ENCODE measurements around the gene CNTN1. TPM values are rescaled to one million over a fixed set of nuclear protein-coding genes. Genes with fewer than 3 reads are reported as not detected.
"Not testable (repeated sequence)": the region's sequence is repeated elsewhere in the genome, so short reads cannot be mapped to it uniquely, and the experiment has no call there.

The CNTN1 gene
- total RNA-seq, 2 experiments from 2014 or later = not detected

DNA sequence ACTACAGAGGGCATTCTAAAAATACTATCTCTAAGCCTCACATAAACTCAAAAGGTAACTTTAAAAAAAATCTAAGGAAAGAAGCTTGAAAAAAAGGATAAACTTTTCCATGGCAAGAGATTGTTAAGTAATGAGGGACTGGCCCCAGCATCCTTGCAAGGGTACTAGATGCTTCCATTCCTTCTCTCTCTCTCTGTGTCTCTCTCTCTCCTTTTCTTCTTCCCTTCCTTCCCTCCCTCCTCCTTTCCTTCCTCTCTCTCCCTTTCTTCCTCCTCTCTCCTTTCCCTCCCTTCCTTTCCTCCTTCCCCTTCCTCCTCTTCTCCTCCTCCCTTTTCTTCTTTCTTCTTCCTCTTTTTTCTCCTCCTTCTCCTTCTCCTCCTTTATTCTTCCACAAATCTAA, 23.8 kb downstream of the CNTN1 start:
- intact Hi-C loops (cut with micrococcal nuclease) = no loop called here

DNA sequence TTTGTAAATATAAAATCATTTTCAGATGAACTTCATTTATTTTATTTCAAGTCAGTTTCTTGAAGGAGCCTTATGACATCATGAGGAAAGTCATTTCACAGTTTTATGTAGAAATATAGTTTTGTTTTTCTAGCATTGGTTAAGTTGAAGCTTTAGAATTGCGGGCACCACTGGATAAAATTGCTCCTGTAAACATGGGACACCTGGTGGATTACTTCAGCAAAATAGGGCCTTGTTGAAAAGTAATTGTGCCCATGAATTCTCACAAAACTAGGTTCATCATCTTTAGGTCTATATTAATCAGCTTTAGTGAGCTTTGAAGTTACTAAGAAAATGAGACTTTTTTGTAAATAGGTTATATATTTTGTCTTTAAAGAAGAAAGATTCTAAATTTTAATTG, 25.3 kb downstream of the CNTN1 start:
- intact Hi-C loops (cut with micrococcal nuclease) = no loop called here
- Mint-ChIP-seq H3K27me3 (ENCODE audit: low read depth) (no peaks in the 10 kb centered on the region), H3K9me3 (peaks cover 1% of the 10 kb centered on the region), H3K27ac (no peak overlapping the region), H3K4me1 (ENCODE audit: low read depth) (no peaks in the 10 kb centered on the region), H3K36me3 (ENCODE audit: low read depth) (no peaks in the 10 kb centered on the region), H3K4me3 (no peak overlapping the region)
- CTCF ChIA-PET = no interaction called here
- no peak for DNase-seq

More for the DNA sequence above, 23.8 kb downstream of the CNTN1 start:
- Mint-ChIP-seq H3K36me3 (ENCODE audit: low read depth) (no peaks in the 10 kb centered on the region), H3K4me3 (no peak overlapping the region), H3K27ac (no peak overlapping the region), H3K9me3 (peaks cover 1% of the 10 kb centered on the region), H3K27me3 (ENCODE audit: low read depth) (no peaks in the 10 kb centered on the region), H3K4me1 (ENCODE audit: low read depth) (no peaks in the 10 kb centered on the region)
- no peak for DNase-seq
- CTCF ChIA-PET = no interaction called here

DNA sequence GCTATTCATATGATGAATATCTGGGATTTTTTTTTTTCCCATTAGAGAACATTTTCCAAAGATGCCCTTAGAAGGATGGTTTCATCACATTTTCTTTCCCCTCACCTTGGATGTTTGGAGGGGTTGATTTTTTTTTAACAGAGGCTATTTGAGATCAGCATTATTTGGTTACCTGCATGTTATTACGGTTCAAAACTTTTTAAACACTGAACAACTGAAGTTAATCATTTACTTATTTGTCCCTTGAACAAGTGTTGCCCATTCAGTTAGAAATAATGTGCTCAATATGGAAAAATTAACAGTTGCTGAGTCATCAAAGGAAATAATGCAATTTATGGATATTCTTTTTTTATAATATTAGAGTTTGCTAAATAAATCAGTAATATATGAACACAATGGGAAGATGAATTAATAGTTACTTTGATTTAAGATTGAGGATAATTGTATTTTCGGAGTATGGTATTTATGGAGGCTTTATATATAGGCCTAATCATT, 26.7 kb downstream of the CNTN1 start:
- Mint-ChIP-seq H3K4me1 (ENCODE audit: low read depth) (no peaks in the 10 kb centered on the region), H3K9me3 (peaks cover 1% of the 10 kb centered on the region), H3K4me3 (no peak overlapping the region), H3K27ac (no peak overlapping the region), H3K27me3 (ENCODE audit: low read depth) (no peaks in the 10 kb centered on the region), H3K36me3 (ENCODE audit: low read depth) (no peaks in the 10 kb centered on the region)
- no peak for DNase-seq
- intact Hi-C loops (cut with micrococcal nuclease) = no loop called here
- CTCF ChIA-PET = no interaction called here

DNA sequence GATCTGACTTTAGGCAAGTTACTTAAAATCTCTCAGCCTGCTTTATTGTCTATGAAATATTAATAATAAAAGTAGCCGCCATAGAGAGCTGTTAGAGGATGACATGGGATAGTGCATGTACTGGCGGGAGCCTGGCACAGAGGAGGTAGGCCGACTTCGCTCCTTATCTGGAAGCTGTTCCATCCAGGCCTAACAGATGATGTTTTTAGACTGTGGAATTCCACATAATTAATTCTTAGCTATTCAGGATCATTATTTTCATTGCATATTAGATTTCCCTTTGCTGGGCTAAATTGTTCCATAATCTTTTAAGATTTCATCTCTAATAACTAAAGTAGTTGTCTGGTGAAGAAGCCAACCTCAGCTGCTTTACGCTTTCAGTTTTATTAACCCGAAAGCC, 30.8 kb downstream of the CNTN1 start:
- H3K4me3 Mint-ChIP-seq = no peak overlapping the region
- H3K27ac Mint-ChIP-seq = no peak overlapping the region
- H3K4me1 Mint-ChIP-seq (ENCODE audit: low read depth) = no peaks in the 10 kb centered on the region
- no peak for DNase-seq
- H3K36me3 Mint-ChIP-seq (ENCODE audit: low read depth) = no peaks in the 10 kb centered on the region
- intact Hi-C loops (cut with micrococcal nuclease) = no loop called here
- CTCF ChIA-PET = no interaction called here
- no peaks in the 10 kb centered on the region for H3K27me3 Mint-ChIP-seq (ENCODE audit: low read depth)
- H3K9me3 Mint-ChIP-seq = peaks cover 1% of the 10 kb centered on the region

DNA sequence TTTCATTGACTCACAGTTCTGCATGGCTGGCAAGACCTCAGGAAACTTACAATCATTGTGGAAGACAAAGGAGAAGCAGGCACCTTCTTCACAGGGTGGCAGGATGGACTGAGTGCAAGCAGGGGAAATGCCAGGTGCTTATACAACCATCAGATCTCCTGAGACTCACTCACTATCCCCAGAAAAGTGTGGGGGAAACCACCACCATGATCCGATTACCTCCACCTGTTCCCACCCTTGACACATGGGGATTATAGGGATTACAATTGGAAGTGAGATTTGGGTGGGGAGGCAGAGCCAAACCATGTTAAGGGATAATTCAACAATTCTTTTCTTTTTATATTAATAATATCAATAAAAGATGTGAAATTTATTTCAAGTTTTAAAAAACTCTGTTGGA, 34.1 kb downstream of the CNTN1 start:
- CTCF ChIA-PET = no interaction called here
- H3K4me3 Mint-ChIP-seq = no peak overlapping the region
- intact Hi-C loops (cut with micrococcal nuclease) = no loop called here

DNA sequence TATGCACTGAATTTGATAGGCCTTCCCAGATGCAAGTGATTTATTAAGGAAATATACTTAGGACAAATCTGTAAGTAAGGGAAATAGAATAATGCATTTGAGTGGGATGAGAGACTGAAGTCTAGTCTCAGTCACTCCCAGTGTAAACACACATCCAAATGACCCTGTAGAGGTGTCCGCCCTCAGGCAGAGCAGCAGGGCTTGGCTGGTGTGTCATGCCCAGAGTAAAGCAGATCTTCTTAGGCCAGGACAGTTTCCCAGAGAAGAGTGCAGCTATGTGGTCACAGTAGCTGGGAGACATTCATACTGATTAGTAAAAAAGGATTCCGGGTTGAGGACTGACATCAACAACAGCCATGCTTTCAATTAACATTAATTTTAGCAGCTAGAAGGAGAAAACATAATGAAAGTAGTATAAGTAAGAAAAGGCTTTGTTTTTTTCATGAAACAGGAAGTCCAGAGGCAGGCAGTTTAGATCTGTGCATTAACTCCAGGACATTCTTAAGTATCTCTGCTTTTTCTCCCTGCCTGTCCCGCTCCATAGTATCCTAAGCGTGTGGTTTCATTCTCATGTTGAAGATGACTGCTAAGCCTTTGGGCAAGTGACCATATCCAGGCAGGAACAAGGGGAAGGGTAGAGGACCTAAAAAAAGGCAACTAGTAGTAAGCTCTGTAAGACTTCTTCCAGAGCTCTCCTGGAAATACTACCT, 35.7 kb downstream of the CNTN1 start:
- Mint-ChIP-seq H3K36me3 (ENCODE audit: low read depth) (no peaks in the 10 kb centered on the region), H3K27me3 (ENCODE audit: low read depth) (no peaks in the 10 kb centered on the region), H3K27ac (no peak overlapping the region), H3K4me3 (no peak overlapping the region), H3K9me3 (no peaks in the 10 kb centered on the region), H3K4me1 (ENCODE audit: low read depth) (no peaks in the 10 kb centered on the region)
- intact Hi-C loops (cut with micrococcal nuclease) = no loop called here
- CTCF ChIA-PET = interaction anchor here (0.6 kb wide), 1 partner anchor 394 kb away, joined by 3 read pairs; no protein-coding TSS in a partner anchor
- no peak for DNase-seq

More for the DNA sequence above, 34.1 kb downstream of the CNTN1 start:
- Mint-ChIP-seq H3K36me3 (ENCODE audit: low read depth) (no peaks in the 10 kb centered on the region), H3K9me3 (no peaks in the 10 kb centered on the region), H3K27ac (no peak overlapping the region), H3K4me1 (ENCODE audit: low read depth) (no peaks in the 10 kb centered on the region), H3K27me3 (ENCODE audit: low read depth) (no peaks in the 10 kb centered on the region)
- no peak for DNase-seq

DNA sequence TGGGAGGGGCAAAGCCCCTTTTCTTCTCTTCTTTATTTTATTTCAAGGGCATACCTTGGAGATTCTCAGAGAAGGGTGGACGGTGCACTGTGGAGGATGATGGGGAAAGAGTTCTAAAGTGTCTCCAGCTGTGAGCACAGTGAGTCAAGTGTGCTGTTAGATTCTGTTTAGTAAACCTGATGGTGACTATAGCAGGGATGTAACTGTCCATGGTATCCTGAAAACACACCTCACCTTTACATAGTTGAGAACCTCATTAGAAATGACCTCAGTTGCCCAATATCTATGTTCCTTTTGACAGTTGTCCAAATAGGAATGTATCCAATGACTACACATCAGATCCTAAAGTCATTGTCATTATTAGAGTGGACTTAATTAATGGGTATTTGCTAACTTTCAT, 38.0 kb downstream of the CNTN1 start:
- CTCF ChIA-PET = no interaction called here
- Mint-ChIP-seq H3K27ac (no peak overlapping the region), H3K4me3 (no peak overlapping the region), H3K9me3 (no peaks in the 10 kb centered on the region), H3K36me3 (ENCODE audit: low read depth) (no peaks in the 10 kb centered on the region), H3K27me3 (ENCODE audit: low read depth) (no peaks in the 10 kb centered on the region), H3K4me1 (ENCODE audit: low read depth) (no peaks in the 10 kb centered on the region)
- intact Hi-C loops (cut with micrococcal nuclease) = no loop called here
- no peak for DNase-seq

DNA sequence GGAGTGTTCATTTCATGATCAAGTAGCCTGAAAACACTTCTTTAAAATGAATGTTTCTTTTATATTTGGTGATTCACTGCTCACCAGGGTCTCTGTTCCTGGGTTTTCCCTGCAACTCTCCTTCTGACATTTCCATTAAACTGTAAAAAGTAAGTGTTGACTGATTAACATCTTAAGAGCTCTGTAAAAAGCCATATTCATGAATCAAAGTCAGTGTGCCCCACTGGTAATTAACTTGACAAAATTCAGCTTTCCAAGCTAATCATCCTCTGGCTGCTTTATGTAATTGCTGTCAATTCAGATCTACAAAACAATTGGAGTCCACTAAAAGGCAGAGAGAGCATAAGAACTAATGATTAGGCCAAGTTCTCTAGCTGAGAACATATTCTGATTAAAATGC, 41.6 kb downstream of the CNTN1 start:
- Mint-ChIP-seq H3K27ac (no peak overlapping the region), H3K9me3 (no peaks in the 10 kb centered on the region), H3K27me3 (ENCODE audit: low read depth) (no peaks in the 10 kb centered on the region), H3K36me3 (ENCODE audit: low read depth) (no peaks in the 10 kb centered on the region), H3K4me3 (no peak overlapping the region), H3K4me1 (ENCODE audit: low read depth) (no peaks in the 10 kb centered on the region)
- DNase-seq = no peak
- CTCF ChIA-PET = no interaction called here
- intact Hi-C loops (cut with micrococcal nuclease) = no loop called here

DNA sequence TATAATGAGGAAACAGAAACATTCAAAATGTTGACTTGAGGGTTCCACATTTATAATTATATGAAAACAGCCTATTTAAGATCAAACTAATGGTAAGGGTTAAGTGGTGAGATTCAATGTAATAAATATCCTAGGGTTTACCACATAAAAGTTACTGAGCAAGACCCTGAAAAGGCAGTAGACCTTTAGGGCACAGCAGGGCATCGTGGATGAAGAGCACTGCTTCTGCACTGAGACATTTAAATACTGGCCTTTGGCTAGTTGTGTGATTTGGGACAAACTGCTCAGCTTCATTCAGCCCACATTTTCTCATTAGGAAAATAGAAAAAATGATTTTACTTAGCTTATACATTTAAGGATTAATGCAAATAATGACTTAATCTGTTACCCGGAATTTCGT, 42.0 kb downstream of the CNTN1 start:
- no peaks in the 10 kb centered on the region for H3K27me3 Mint-ChIP-seq (ENCODE audit: low read depth)
- no peak overlapping the region for H3K27ac Mint-ChIP-seq
- H3K4me3 Mint-ChIP-seq = no peak overlapping the region
- H3K4me1 Mint-ChIP-seq (ENCODE audit: low read depth) = no peaks in the 10 kb centered on the region
- DNase-seq = no peak
- CTCF ChIA-PET = no interaction called here
- intact Hi-C loops (cut with micrococcal nuclease) = no loop called here
- no peaks in the 10 kb centered on the region for H3K36me3 Mint-ChIP-seq (ENCODE audit: low read depth)
- H3K9me3 Mint-ChIP-seq = no peaks in the 10 kb centered on the region

DNA sequence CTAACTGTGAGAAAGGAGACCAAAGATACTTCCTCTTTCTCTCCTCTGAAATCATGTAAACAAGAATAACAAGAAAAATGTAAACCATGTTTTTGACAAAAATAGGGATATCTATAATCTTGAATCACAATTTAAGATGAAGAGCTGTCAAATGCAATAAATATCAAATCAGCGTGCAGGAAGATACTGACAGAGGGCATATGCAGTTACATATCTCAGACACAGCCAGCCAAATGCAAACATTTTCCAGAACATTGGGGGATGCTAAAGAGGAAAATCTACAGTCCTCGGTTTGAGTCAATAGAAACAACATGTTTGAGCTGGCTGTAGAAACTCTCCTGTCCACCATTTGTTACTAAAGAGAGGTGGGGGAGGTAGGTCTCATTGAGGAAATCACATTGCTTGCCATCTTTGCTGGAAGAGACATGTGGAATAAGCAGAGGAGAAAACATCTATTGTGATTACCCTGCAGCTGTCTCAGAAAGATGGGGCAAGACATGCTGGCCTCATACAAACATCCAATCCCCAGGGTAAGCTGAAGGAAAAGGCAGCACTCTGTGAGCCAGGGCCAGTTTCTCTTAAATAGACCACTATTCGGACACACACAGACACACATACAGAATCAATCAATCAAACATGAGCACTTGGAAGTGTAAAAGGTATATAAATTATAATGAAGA, 43.5 kb downstream of the CNTN1 start:
- H3K4me3 Mint-ChIP-seq = no peak overlapping the region
- CTCF ChIA-PET = no interaction called here
- H3K9me3 Mint-ChIP-seq = peaks cover 4% of the 10 kb centered on the region
- intact Hi-C loops (cut with micrococcal nuclease) = no loop called here
- H3K27me3 Mint-ChIP-seq (ENCODE audit: low read depth) = no peaks in the 10 kb centered on the region
- H3K4me1 Mint-ChIP-seq (ENCODE audit: low read depth) = no peaks in the 10 kb centered on the region
- no peaks in the 10 kb centered on the region for H3K36me3 Mint-ChIP-seq (ENCODE audit: low read depth)
- no peak for DNase-seq
- H3K27ac Mint-ChIP-seq = no peak overlapping the region

DNA sequence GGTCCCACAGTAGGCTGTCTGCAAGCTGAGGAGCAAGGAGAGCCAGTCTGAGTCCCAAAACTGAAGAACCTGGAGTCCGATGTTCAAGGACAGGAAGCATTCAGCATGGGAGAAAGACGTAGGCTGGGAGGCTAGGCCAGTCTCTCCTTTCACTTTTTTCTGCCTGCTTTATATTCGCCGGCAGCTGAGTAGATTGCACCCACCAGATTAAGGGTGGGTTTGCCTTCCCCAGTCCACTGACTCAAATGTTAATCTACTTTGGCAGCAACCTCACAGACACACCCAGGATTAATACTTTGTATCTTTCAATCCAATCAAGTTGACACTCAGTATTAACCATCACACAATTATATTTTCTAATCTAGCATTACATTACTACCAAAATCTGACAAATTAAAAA, 45.2 kb downstream of the CNTN1 start:
- intact Hi-C loops (cut with micrococcal nuclease); H3K9me3 Mint-ChIP-seq; DNase-seq; CTCF ChIA-PET; H3K4me3 Mint-ChIP-seq; H3K27me3 Mint-ChIP-seq (ENCODE audit: low read depth); H3K36me3 Mint-ChIP-seq (ENCODE audit: low read depth); H3K27ac Mint-ChIP-seq; H3K4me1 Mint-ChIP-seq (ENCODE audit: low read depth): not testable (repeated sequence)

DNA sequence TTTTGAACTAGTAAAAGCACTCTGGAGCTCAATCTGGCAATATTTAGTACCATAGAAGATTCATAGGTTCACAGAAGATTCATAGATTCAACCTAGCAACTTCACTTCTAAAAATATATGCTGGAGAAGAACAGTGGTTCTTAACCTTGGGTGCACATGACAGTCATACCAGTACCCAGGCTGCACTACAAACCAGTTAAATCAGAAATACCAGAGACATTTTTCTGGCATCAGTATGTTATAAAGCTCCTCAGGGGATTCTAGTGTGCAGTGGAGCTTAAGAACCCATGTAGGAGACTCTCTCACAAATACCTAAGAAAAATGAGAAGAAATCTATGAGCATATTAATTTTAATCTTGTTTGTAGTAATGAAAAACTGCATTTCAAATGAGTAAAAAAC, 46.6 kb downstream of the CNTN1 start:
- peaks cover 14% of the 10 kb centered on the region for H3K9me3 Mint-ChIP-seq
- no peaks in the 10 kb centered on the region for H3K27me3 Mint-ChIP-seq (ENCODE audit: low read depth)
- H3K36me3 Mint-ChIP-seq (ENCODE audit: low read depth) = no peaks in the 10 kb centered on the region
- DNase-seq = no peak
- CTCF ChIA-PET = interaction anchor here (0.7 kb wide), 1 partner anchor 313 kb away, joined by 3 read pairs; no protein-coding TSS in a partner anchor
- H3K27ac Mint-ChIP-seq = no peak overlapping the region
- intact Hi-C loops (cut with micrococcal nuclease) = no loop called here
- no peak overlapping the region for H3K4me3 Mint-ChIP-seq
- H3K4me1 Mint-ChIP-seq (ENCODE audit: low read depth) = no peaks in the 10 kb centered on the region

DNA sequence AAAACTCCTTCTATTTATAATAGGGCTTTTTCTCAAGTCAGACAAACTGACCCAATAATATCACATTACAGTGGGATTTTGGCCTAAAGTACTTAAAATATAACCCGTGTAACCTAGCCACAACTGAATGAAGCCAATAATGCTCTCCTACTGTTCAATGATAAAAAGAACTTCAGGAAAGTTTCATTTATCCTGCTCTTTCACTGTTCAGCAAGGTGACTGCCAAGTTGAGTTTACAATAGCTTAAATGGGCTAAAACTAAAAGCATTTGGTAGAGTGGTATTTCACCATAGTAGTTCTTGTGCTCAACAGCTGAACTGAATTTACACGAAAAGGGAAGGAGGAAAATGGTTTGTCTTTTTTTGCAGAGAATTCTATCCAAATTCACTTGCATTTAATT, 49.8 kb downstream of the CNTN1 start:
- Mint-ChIP-seq H3K4me3 (no peak overlapping the region), H3K36me3 (ENCODE audit: low read depth) (no peaks in the 10 kb centered on the region), H3K9me3 (peaks cover 14% of the 10 kb centered on the region), H3K27ac (no peak overlapping the region), H3K27me3 (ENCODE audit: low read depth) (no peaks in the 10 kb centered on the region), H3K4me1 (ENCODE audit: low read depth) (no peaks in the 10 kb centered on the region)
- intact Hi-C loops (cut with micrococcal nuclease) = no loop called here
- DNase-seq = no peak
- CTCF ChIA-PET = interaction anchor here (0.6 kb wide), 1 partner anchor 256 kb away, joined by 3 read pairs; no protein-coding TSS in a partner anchor
